ENCODE data around the gene PLEKHM3. TPM values are rescaled to one million over a fixed set of nuclear protein-coding genes. Genes with fewer than 3 reads are reported as not detected.

The PLEKHM3 gene
- total RNA-seq, 1 donor from 2014 or later: 10.4 TPM

DNA sequence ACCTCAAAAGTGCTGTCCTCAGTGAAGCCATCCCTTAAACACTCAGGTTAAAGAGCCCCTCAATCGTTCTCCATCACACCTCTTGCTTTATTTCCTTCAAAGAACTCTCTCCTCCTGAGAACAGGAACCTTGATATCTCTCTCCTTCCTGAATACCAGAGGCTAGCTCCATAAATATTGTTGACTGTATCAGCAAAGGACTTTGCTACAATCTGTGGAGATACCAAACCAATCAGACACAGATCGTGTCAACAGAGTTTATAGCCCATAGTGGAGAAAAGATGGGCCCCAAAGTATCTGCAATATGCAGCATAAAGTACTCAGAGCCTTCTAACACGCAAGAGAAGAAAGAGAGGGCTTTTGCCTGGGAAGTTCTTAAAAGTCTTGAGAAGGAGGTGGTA lies 36.4 kb downstream of the PLEKHM3 start:
- no peak overlapping the region for H3K27ac Mint-ChIP-seq (ENCODE audit: unreplicated experiment)
- no peak overlapping the region for H3K4me3 Mint-ChIP-seq (ENCODE audit: unreplicated experiment)
- H3K9me3 Mint-ChIP-seq (ENCODE audit: unreplicated experiment): no peaks in the 10 kb centered on the region
- H3K27me3 Mint-ChIP-seq (ENCODE audit: unreplicated experiment): no peaks in the 10 kb centered on the region
- no peak for DNase-seq (ENCODE audit: low spot score)
- H3K36me3 Mint-ChIP-seq (ENCODE audit: low read depth, unreplicated experiment): no peaks in the 10 kb centered on the region
- H3K4me1 Mint-ChIP-seq (ENCODE audit: unreplicated experiment): no peaks in the 10 kb centered on the region
- TF ChIP-seq, protein P1, sequence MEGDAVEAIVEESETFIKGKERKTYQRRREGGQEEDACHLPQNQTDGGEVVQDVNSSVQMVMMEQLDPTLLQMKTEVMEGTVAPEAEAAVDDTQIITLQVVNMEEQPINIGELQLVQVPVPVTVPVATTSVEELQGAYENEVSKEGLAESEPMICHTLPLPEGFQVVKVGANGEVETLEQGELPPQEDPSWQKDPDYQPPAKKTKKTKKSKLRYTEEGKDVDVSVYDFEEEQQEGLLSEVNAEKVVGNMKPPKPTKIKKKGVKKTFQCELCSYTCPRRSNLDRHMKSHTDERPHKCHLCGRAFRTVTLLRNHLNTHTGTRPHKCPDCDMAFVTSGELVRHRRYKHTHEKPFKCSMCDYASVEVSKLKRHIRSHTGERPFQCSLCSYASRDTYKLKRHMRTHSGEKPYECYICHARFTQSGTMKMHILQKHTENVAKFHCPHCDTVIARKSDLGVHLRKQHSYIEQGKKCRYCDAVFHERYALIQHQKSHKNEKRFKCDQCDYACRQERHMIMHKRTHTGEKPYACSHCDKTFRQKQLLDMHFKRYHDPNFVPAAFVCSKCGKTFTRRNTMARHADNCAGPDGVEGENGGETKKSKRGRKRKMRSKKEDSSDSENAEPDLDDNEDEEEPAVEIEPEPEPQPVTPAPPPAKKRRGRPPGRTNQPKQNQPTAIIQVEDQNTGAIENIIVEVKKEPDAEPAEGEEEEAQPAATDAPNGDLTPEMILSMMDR (IDR thresholded peaks at IDR 0.05; ENCODE audit: unreplicated experiment): no peak

DNA sequence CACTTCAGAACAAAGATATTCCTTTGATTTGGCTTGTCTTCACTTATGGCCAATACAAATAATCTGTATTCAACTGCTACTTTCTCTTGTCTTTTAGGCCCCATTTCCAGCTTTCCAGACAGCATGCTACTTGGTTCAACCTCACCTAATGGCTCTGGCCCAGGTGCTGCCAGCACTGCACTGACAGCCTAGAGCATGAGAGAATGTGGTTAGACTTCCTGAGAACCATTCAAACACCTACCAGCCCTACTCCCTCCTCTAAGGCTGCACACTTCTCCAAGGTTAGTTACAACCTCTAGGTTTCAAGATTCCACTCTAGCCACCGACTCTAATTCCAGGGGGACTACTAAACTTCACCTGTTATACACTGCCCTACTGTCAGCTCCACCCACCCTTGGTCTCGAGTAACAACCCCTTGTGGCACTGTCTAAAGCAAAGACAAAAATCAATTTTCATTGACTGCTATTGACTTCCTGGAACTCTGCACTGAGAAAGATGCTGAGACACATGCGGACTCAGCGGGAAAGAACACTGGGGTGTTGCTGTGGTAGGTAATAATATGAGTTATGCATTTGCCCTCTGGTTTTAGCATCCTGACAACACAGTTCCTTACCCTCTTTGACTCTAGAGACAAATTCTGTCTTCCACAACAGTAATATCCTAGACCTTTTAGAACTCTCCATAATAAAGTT lies 38.2 kb downstream of the PLEKHM3 start:
- TF ChIP-seq, protein P1 (IDR thresholded peaks at IDR 0.05; ENCODE audit: unreplicated experiment): no peak
- Mint-ChIP-seq H3K27me3 (ENCODE audit: unreplicated experiment) (no peaks in the 10 kb centered on the region), H3K4me3 (ENCODE audit: unreplicated experiment) (no peak overlapping the region), H3K4me1 (ENCODE audit: unreplicated experiment) (no peaks in the 10 kb centered on the region), H3K27ac (ENCODE audit: unreplicated experiment) (no peak overlapping the region), H3K36me3 (ENCODE audit: low read depth, unreplicated experiment) (no peaks in the 10 kb centered on the region), H3K9me3 (ENCODE audit: unreplicated experiment) (no peaks in the 10 kb centered on the region)
- DNase-seq (ENCODE audit: low spot score): no peak

DNA sequence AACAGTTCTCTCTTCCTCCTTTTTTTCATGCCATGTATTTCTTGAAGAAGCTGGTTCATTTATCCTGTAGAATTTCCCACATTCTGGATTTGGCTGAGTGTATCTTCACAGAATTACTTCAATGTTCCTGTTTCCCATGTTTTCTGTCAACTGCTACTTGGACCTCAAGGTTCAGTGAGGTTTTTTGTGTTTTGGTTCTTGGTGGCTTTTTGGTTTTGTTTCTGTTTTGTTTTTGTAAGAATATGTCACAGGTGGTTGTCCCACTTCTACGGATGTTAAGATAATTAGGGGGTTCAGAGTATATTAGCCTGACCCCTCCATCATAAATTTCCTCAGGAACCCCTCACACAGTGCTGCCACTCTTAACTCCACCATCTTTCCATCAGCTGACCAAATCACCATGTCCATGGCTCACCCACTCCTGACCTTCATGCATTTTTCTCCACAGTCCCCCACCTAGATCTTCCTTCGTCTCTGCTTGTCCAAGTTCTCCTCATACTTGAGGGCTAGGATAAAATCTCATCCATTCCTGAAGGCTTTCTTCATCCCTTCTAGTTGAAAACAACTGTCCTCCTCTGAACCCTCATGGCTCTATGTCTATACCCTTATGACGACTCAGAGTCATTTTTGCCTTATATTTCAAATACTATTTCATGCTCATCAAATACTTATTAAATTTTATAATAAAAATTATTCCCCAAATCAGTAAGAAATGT lies 40.4 kb downstream of the PLEKHM3 start:
- Mint-ChIP-seq H3K4me1 (ENCODE audit: unreplicated experiment) (no peaks in the 10 kb centered on the region), H3K9me3 (ENCODE audit: unreplicated experiment) (no peaks in the 10 kb centered on the region), H3K27me3 (ENCODE audit: unreplicated experiment) (no peaks in the 10 kb centered on the region), H3K4me3 (ENCODE audit: unreplicated experiment) (no peak overlapping the region), H3K27ac (ENCODE audit: unreplicated experiment) (no peak overlapping the region), H3K36me3 (ENCODE audit: low read depth, unreplicated experiment) (no peaks in the 10 kb centered on the region)
- TF ChIP-seq, protein P1 (IDR thresholded peaks at IDR 0.05; ENCODE audit: unreplicated experiment): no peak
- DNase-seq (ENCODE audit: low spot score): no peak

DNA sequence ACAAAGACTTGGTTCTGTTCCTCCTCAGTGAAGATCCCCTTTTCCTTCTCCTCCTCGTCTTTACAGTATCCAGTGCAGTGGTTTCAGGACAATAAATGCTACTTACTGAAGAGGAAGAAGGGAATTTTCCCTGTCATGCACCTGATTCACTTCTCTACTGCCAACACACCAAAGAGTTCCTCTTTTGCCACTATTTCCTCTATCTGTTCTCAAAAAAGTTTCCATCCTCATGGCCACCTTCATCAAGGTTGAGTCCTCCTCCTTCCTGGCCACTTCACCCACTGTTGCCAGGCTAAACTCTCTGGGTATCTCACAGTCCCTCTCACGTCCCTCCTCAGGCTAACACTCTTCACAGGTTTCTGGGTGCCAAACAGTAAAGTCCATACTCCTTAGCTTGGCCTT lies 41.7 kb downstream of the PLEKHM3 start:
- Mint-ChIP-seq H3K4me3 (ENCODE audit: unreplicated experiment) (no peak overlapping the region), H3K27me3 (ENCODE audit: unreplicated experiment) (no peaks in the 10 kb centered on the region), H3K9me3 (ENCODE audit: unreplicated experiment) (no peaks in the 10 kb centered on the region), H3K4me1 (ENCODE audit: unreplicated experiment) (no peaks in the 10 kb centered on the region), H3K36me3 (ENCODE audit: low read depth, unreplicated experiment) (no peaks in the 10 kb centered on the region), H3K27ac (ENCODE audit: unreplicated experiment) (no peak overlapping the region)
- TF ChIP-seq, protein P1 (IDR thresholded peaks at IDR 0.05; ENCODE audit: unreplicated experiment): no peak
- no peak for DNase-seq (ENCODE audit: low spot score)
